ENCODE measurements around the gene ISX. TPM values are rescaled to one million over a fixed set of nuclear protein-coding genes. Genes with fewer than 3 reads are reported as not detected.

ISX gene
- total RNA-seq, 2 experiments from 2014 or later, result not detected

DNA sequence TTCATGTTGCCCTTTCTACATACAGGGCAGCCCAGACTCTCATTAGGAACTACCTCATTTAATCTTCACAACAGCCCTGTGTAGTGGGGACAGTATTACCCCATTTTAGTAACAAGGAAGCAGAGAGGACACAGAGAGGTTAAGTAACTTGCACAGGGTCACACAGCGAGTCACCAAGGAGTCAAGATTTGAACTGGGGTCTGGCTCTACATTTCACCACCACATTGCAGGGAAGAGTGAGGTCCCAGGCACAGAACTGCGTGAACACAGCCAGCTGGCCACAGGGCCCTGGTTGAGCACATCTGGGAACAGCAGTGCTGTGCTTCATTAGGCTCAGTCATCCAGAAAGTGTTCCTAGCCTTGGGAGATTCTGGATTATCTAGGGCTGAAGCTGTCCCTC, 45.4 kb upstream of the ISX start:
- no peaks in the 10 kb centered on the region for H3K4me1 Mint-ChIP-seq (ENCODE audit: low read depth)

DNA sequence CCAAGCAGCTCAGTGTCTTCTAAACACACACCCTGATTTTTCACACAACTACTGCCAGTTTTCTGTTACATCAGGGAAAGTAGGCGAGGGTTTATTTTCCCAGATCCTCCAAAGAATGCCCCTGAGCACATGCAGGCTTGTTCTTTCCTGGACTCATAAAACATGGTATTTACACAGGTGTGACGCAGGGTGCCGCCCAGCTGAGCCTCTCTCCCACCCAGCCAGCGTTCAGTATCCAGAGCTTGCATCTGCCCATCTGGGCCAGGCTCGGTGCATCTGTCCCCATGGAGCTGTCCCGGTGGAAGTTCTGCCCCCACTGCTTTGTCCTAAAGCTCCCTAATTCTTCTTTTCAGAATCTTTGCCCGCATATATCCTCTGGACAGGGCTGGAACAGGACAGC, 44.8 kb upstream of the ISX start:
- Mint-ChIP-seq H3K4me1 (ENCODE audit: low read depth) (no peaks in the 10 kb centered on the region), H3K36me3 (ENCODE audit: low read depth) (no peaks in the 10 kb centered on the region), H3K4me3 (no peak overlapping the region), H3K9me3 (no peaks in the 10 kb centered on the region), H3K27me3 (peaks cover 48% of the 10 kb centered on the region), H3K27ac (no peak overlapping the region)
- Histone ChIP-seq H3K4me3 (ENCODE audit: low read length) (no peak overlapping the region), H3K9me3 (ENCODE audit: control insufficient read depth in 1 of 2, insufficient read depth in 1 of 2, low read length in 2 of 2) (peaks cover 0 to 13% of the 10 kb centered on the region in 2 experiments), H3K27ac (ENCODE audit: low read depth in 1 of 2, low read length in 2 of 2) (no peak overlapping the region), H3K4me1 (ENCODE audit: insufficient read depth, low read length) (no peaks in the 10 kb centered on the region), H3K36me3 (ENCODE audit: insufficient read depth, low read length) (no peaks in the 10 kb centered on the region), H3K27me3 (ENCODE audit: control insufficient read depth in 1 of 2, insufficient read depth in 2 of 2, low read length in 2 of 2) (peaks cover 6 to 14% of the 10 kb centered on the region in 2 experiments)
- intact Hi-C loops (cut with DNase I, micrococcal nuclease), result loop anchor here in 1 of 2 experiments (5.0 kb wide), 1 partner anchor 1719 kb away; no protein-coding TSS in a partner anchor
- TF ChIP-seq, protein P1, sequence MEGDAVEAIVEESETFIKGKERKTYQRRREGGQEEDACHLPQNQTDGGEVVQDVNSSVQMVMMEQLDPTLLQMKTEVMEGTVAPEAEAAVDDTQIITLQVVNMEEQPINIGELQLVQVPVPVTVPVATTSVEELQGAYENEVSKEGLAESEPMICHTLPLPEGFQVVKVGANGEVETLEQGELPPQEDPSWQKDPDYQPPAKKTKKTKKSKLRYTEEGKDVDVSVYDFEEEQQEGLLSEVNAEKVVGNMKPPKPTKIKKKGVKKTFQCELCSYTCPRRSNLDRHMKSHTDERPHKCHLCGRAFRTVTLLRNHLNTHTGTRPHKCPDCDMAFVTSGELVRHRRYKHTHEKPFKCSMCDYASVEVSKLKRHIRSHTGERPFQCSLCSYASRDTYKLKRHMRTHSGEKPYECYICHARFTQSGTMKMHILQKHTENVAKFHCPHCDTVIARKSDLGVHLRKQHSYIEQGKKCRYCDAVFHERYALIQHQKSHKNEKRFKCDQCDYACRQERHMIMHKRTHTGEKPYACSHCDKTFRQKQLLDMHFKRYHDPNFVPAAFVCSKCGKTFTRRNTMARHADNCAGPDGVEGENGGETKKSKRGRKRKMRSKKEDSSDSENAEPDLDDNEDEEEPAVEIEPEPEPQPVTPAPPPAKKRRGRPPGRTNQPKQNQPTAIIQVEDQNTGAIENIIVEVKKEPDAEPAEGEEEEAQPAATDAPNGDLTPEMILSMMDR (IDR thresholded peaks at IDR 0.05), result no peak
- ATAC-seq (ENCODE audit: poor library complexity) (no peak), DNase-seq (no peak)
- ChIA-PET POLR2A (no interaction called here), CTCF (no interaction called here)

More for the DNA sequence above, 45.4 kb upstream of the ISX start:
- Mint-ChIP-seq H3K9me3 (no peaks in the 10 kb centered on the region), H3K27me3 (peaks cover 42% of the 10 kb centered on the region), H3K4me3 (no peak overlapping the region), H3K27ac (no peak overlapping the region), H3K36me3 (ENCODE audit: low read depth) (no peaks in the 10 kb centered on the region)
- Histone ChIP-seq H3K4me3 (ENCODE audit: low read length) (no peak overlapping the region), H3K36me3 (ENCODE audit: insufficient read depth, low read length) (no peaks in the 10 kb centered on the region), H3K27me3 (ENCODE audit: control insufficient read depth in 1 of 2, insufficient read depth in 2 of 2, low read length in 2 of 2) (peaks cover 6 to 14% of the 10 kb centered on the region in 2 experiments), H3K27ac (ENCODE audit: low read depth in 1 of 2, low read length in 2 of 2) (no peak overlapping the region), H3K4me1 (ENCODE audit: insufficient read depth, low read length) (no peaks in the 10 kb centered on the region), H3K9me3 (ENCODE audit: control insufficient read depth in 1 of 2, insufficient read depth in 1 of 2, low read length in 2 of 2) (peaks cover 0 to 13% of the 10 kb centered on the region in 2 experiments)
- ATAC-seq (ENCODE audit: poor library complexity) (no peak), DNase-seq (no peak)
- TF ChIP-seq, protein P1 (IDR thresholded peaks at IDR 0.05), result no peak
- intact Hi-C loops (cut with DNase I, micrococcal nuclease), result loop anchor here in 1 of 2 experiments (5.0 kb wide), 1 partner anchor 1718 kb away; no protein-coding TSS in a partner anchor
- POLR2A ChIA-PET, result no interaction called here
- CTCF ChIA-PET, result no interaction called here

DNA sequence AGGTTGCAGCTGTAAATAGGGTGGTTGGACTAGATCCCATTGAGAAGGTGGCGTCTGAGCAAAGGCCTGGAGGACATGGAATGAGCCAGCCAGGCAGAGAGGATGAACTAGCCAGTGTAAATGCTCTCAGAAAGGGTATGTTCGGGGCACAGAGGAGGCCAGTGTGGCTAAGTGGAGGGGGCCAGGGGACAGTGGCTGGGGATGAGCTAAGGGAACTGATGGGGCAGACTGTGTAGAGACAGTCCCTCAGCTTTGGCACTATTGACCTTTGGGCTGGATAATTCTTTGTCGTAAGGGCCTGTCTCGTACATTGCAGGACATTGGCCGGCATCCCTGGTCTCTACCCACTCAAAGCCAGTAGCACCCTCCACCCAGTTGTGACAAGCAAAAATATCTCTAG, 43.7 kb upstream of the ISX start:
- intact Hi-C loops (cut with DNase I, micrococcal nuclease), result loop anchor here in 1 of 2 experiments (5.0 kb wide), 1 partner anchor 1720 kb away; no protein-coding TSS in a partner anchor
- H3K27me3 Mint-ChIP-seq, result peaks cover 57% of the 10 kb centered on the region
- no peaks in the 10 kb centered on the region for H3K36me3 ChIP-seq (ENCODE audit: insufficient read depth, low read length)
- no peaks in the 10 kb centered on the region for H3K36me3 Mint-ChIP-seq (ENCODE audit: low read depth)
- peaks cover 6 to 14% of the 10 kb centered on the region in 2 experiments for H3K27me3 ChIP-seq (ENCODE audit: control insufficient read depth in 1 of 2, insufficient read depth in 2 of 2, low read length in 2 of 2)
- TF ChIP-seq, protein P1 (IDR thresholded peaks at IDR 0.05), result no peak
- no peaks in the 10 kb centered on the region for H3K4me1 ChIP-seq (ENCODE audit: insufficient read depth, low read length)
- no peaks in the 10 kb centered on the region for H3K4me1 Mint-ChIP-seq (ENCODE audit: low read depth)
- H3K9me3 ChIP-seq (ENCODE audit: control insufficient read depth in 1 of 2, insufficient read depth in 1 of 2, low read length in 2 of 2), result peaks cover 0 to 13% of the 10 kb centered on the region in 2 experiments
- no peak for DNase-seq
- no peaks in the 10 kb centered on the region for H3K9me3 Mint-ChIP-seq
- ATAC-seq (ENCODE audit: poor library complexity), result no peak
- CTCF ChIA-PET, result no interaction called here
- H3K27ac Mint-ChIP-seq, result no peak overlapping the region
- no peak overlapping the region for H3K4me3 Mint-ChIP-seq
- POLR2A ChIA-PET, result no interaction called here
- H3K4me3 ChIP-seq (ENCODE audit: low read length), result no peak overlapping the region
- H3K27ac ChIP-seq (ENCODE audit: low read depth in 1 of 2, low read length in 2 of 2), result no peak overlapping the region
